K562 (cell line): ENCODE data around the gene KLF13. TPM values are rescaled to one million over a fixed set of nuclear protein-coding genes. Genes with fewer than 3 reads are reported as not detected.

Experiments used
- ARHGAP35 ChIP-seq: fragments of 450-650 bp; IDR thresholded peaks from 2 replicates; pipeline ENCODE4 v1.6.1; 2018; ENCODE audit not compliant: partially characterized antibody
- ARID3A ChIP-seq: IDR thresholded peaks from 2 replicates; pipeline ENCODE4 v1.6.1; 2012; ENCODE audit warnings: low read depth, low read length, improper control_type of control experiment, borderline replicate concordance
- ELF2 ChIP-seq: fragments of 250-450 bp; sonication (Bioruptor Pico); IDR thresholded peaks from 2 replicates; pipeline ENCODE4 v1.5.0; 2021; ENCODE audit warnings: mild to moderate bottlenecking
- ESRRB ChIP-seq: fragments of 250-450 bp; sonication (Bioruptor Pico); IDR thresholded peaks from 2 replicates; pipeline ENCODE4 v1.5.0; 2020; ENCODE audit warnings: mild to moderate bottlenecking, moderate library complexity, borderline replicate concordance
- FOXJ3 ChIP-seq: sonication (generic); formaldehyde crosslinking; IDR thresholded peaks from 2 replicates; pipeline ENCODE4 v1.4.0; 2020; ENCODE audit warnings: mild to moderate bottlenecking, missing genetic modification reagents
- IRF1 ChIP-seq: sonication (generic); formaldehyde crosslinking; IDR thresholded peaks from 2 replicates; pipeline ENCODE4 v1.8.0; 2022; ENCODE audit warnings: missing genetic modification reagents, mild to moderate bottlenecking, borderline replicate concordance
- MGA ChIP-seq: fragments of 450-650 bp; IDR thresholded peaks from 2 replicates; pipeline ENCODE4 v1.6.1; 2016; ENCODE audit warnings: mild to moderate bottlenecking, moderate library complexity
- NONO ChIP-seq, 2 experiments: fragments of 200-400 bp in 1 of 2; fragments of 450-650 bp in 1 of 2; formaldehyde crosslinking in 1 of 2; IDR thresholded peaks; 2 replicates each; pipeline ENCODE4 v1.6.1; 2017; ENCODE audit warnings: low read depth in 2 of 2, mild to moderate bottlenecking in 2 of 2, moderate library complexity in 2 of 2, low read length in 1 of 2
- SMAD4 ChIP-seq: fragments of 250-450 bp; sonication (Bioruptor Pico); conservative IDR thresholded peaks from 2 replicates; pipeline ENCODE4 v1.8.0; 2021; ENCODE audit warnings: inconsistent platforms, mild to moderate bottlenecking, moderate library complexity
- TRIM24 ChIP-seq, 2 experiments: fragments of 450-650 bp; IDR thresholded peaks; 2 replicates each; pipeline ENCODE4 v1.6.1; 2016
- ZZZ3 ChIP-seq: fragments of 450-650 bp; IDR thresholded peaks from 2 replicates; pipeline ENCODE4 v1.6.1; 2016; ENCODE audit warnings: antibody characterized with exemption, mild to moderate bottlenecking, moderate library complexity
- polyA plus RNA-seq, 8 experiments: library from polyadenylated mRNA; depleted of rRNA in 4 of 8; stranded (reverse) in 5 of 8; unstranded in 3 of 8; fragments of >200 nt; fragmentation: Nextera tagmentation in 2 of 8; fragmentation: Illumina TruSeq in 1 of 8; extraction: Ambion mirVana in 2 of 8; extraction: Trizol in 1 of 8; gene quantifications; 2 replicates each; pipeline versions ENCODE4 v1.2.1 to v1.2.3, GENCODE V29; 2011 to 2014; ENCODE audit warnings: inconsistent platforms in 1 of 8, missing spikeins in 1 of 8
- total RNA-seq, 7 experiments: library from RNA; depleted of rRNA in 6 of 7; stranded (reverse); fragments of >200 nt in 6 of 7; fragmentation: Illumina TruSeq in 2 of 7; extraction: Trizol in 2 of 7; gene quantifications; 2 replicates each; pipeline versions ENCODE4 v1.2.1 to v1.2.3, GENCODE V29; 2011 to 2021; ENCODE audit warnings: low replicate concordance in 1 of 7

KLF13 gene
- total and polyA plus RNA-seq, 9 of the 15 experiments (the other 6 are each of a cell fraction or from before 2014, with no cell fraction given) = 1.8 to 10.5 (median 4.8) TPM

GRCh38 chr15:31364301-31365031 lies 37.8 kb downstream of the KLF13 start (continued):
- TF ChIP-seq MGA (peak; percentile 62; the same call in 1 of the 2 replicates), FOXJ3 (CRISPR knock-in tag) (no peak), TRIM24 (IDR thresholded peaks at IDR 0.05) (0 out of 4 replicates have a peak, but pooled peaks of 1 of the 2 experiments have one; percentile 15), ARHGAP35 (no peak), SMAD4 (peak; percentile 48), NONO (IDR thresholded peaks at IDR 0.05; ENCODE audit: low read depth in 2 of 2, low read length in 1 of 2) (no peak), IRF1 (CRISPR knock-in tag) (no peak), ESRRB (CRISPR knock-in tag) (no peak), ZZZ3 (no peak), ELF2 (CRISPR knock-in tag) (no peak), ARID3A (no peak)
